HG03060 (cell line): ENCODE results near the gene LIN52.

ENCODE experiments used
- ATAC-seq: cut with Tn5 transposase; IDR thresholded peaks from one replicate; pipeline ENCODE4 v1.9.1; 2021; ENCODE audit warnings: low read depth, moderate number of reproducible peaks; ENCODE audit not compliant: unreplicated experiment

LIN52 gene

DNA sequence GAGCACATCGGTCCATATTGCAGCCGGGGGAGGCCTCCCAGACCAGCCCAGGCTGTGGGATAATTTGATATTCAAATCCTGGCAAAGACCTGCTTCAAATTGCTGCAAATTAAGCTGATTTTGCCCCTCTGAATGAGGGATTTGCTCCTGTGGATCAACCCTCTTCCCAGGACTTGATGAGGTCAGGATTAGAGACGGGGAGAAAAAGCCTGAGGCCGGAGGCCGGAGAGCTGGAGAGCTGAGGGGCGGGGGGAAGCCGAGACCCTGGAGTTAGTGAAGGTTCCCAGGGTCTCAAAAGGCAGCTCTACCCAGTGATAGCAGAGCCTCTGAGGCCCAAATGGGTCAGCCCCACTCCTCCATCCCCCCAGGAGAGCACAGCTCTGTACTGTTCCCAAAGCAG lies 137.0 kb downstream of the LIN52 start:
- no peak for ATAC-seq

DNA sequence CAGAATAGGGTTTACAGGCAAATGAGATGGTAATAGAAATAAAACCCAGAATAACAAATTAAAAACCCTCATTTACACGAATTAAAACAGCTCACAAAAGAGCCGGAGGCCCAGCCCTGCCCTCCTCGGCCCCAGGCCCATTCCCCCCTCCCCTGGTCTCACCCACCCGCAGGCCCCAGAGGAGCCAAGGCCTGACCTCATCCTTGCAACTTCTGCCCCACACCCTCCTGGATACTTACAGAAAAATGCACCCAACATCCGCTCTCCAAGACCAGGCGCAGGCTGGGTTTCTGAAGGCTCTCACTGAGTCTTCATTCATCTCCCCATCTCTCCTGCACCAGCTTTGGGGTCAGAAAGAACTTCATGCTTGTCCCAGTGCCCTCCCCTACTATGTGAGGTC lies 138.3 kb downstream of the LIN52 start:
- ATAC-seq: no peak

DNA sequence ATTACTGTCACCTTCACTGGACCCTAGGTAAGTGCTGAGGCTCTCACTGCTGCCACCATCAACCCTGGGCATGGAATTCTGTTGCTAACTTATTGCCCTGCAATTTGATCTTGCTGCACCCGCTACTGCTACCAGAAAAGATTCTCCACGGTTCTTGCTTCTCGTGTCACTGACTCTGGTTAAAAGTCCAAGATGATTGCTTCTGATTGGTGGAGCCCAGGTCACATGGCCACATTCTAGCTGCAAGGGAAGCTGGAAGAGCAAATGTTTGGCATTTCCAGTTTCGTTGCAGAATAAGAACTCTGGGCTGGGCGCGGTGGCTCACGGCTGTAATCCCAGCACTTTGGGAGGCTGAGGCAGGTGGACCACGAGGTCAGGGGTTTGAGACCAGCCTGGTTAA lies 147.0 kb downstream of the LIN52 start:
- ATAC-seq: no peak

DNA sequence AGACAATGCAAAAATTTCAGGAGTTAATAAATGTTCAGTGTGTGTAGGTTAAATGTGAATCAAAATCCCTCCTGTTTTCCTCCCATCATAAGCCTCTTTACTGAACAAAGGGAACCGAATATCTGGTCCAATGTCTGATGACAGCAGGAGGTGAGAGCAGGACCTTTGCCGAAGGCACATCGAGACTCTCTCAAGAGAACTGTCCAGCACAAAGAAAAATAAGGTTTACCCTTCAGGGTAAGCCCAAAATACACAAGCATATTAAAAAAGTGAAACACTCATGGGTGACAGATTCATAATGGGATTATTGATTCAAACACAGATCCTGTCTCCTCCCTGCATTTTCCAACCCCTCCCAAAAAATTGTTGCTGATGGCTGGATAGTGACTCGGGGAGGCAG lies 150.3 kb downstream of the LIN52 start:
- no peak for ATAC-seq

DNA sequence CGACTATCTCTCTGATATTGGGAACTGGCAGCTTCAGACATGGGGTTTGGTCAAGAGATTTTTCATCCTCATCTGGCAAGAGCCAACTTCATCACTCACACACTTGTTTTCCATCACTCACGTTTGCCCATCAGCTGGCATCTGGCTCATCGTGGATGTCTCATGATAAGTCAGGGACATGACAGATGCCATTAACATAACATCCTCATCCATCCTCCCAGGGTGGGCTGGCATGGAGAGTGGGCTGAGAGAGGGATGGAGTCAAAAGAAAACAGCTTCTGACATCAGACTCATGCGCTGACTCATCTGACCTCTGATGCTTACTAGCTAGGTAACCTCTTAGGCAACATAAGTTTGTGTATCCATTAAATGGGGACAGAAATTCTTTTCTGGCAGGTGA lies 152.7 kb downstream of the LIN52 start:
- no peak for ATAC-seq

DNA sequence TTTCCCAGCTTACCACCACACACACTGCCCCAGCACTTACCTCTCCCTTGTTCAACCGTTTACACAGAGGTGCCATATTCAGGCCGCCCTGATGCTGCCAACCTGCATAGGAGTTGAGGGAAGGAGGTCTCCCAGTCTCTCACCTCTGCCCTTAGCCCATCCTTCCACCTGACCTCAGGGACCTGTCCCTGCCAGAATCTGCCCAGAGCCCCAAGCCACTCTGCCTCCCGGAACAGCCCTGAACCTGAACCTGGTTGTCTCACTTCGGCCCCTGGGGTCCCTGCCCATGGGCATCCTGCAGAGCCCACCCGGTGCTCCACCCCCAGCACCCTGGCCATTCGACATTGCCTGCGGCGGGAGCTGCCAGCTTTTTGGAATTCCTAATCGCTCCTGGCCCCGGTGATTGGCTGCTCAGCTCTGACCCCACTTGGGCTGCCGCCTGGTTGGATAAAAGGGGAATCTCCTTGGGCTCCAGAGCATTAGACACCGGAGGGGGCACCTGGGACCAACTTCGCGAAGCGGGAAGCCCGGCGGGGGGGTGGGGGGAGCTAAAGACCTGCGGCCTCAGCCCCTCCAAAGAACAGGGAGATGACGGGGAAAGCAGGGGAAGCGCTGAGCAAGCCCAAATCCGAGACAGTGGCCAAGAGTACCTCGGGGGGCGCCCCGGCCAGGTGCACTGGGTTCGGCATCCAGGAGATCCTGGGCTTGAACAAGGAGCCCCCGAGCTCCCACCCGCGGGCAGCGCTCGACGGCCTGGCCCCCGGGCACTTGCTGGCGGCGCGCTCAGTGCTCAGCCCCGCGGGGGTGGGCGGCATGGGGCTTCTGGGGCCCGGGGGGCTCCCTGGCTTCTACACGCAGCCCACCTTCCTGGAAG lies 154.5 kb downstream of the LIN52 start, which contains the start of gene VSX2:
TSS of gene VSX2 (plus strand) at position 476 of the 874 bp plus-strand sequence. CDS start at position 589, 113 bp downstream.
- no peak for ATAC-seq

DNA sequence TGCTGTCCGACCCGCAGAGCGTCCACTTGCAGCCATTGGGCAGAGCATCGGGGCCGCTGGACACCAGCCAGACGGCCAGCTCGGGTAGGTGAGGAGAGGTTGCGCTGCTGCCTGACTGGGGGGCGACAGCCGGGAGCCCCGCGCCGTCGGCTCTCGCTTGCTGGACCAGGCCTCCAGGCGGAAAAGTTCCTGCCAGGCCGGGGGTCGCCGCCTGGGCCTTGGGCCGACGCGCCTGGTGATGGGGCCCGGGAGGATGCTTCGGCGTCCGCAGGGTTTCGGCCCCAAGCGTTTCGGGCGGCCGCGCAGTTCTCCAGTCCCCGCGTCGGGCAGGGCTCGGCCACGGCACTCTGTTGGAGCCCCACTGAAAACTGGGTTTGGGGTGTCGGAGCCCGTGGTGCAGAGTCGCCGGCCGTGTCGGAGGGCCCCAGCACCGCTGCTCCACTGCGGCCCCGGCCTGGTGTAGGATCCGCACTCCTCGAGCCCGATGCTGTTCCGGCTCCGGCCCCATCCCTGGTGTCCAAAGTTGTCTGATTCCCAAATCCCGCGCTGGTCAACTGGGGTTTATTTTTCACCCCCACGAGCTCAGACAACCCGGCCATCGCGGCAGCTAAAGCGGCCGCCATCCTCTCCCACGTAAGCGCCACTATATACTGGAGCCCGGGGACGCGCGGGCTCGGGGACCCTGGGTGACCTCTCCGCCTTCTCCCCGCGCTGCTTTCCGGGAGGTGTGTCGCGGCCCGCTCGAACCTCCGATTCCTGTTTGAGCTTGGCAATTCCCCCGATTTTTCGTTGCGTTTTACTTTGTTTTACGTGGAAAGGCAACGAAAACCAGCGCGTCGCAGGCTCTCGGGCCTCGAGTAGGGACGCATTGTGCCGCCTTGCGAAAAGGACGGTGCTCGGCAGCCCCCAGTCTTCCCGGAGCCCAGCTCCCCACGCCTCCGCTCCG lies 155.4 kb downstream of the LIN52 start:
- ATAC-seq: no peak

DNA sequence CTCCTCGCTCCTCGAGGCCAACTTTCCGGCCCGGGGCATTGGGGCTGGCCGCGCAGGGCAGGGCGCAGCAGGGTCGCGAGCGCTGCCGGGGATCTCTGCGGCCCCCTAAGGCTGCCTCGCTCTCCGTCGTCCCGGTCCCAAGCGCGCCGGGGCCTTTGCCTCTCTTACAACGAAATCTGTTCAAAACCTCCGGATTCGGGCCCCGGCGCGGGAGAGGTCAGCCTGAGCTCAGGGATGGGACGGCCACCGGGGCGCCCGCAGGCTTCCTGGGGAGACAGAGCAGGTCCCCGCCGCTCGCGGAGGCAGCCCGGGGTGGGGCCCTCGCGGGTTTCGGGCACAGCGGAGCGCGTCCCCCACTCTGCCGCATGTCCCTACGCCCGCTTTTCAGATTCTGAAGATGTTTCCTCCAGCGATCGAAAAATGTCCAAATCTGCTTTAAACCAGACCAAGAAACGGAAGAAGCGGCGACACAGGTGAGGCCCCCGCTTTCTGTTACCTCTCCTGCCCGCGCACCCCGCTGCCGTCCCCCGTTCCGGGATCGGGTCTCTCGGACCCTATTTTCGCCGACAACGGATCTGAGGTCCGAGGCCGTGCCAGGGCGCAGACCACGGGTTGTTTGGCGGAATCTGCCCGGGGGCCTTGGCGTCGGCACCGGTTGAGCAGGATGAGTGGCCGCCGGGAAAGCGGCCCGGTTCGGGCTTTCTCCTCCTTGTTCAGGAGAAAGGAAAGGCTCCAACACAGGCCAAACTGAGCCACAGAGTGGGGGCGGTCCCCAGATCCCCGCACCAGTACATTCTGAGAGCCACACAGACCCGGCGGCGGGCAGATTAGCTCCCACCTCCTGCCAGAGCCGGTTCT lies 156.3 kb downstream of the LIN52 start:
- ATAC-seq: no peak

DNA sequence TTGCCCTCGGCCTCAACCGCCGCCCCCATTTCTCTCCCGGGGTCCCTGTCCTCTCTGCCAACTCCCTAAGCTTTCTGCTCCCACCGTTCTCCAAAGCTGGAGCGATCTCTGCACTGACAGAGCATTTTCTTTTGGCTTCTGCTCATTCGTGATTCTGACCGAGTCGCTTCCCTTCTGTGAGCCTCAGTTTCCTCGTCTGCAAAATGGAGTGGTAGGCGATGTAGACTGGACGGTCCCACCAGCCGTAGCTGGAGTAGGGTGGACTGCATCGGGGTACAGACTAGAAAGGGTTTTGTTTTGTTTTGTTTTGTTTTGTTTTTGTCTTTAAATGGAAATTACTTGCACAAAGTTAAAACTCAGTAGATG lies 156.9 kb downstream of the LIN52 start:
- no peak for ATAC-seq

DNA sequence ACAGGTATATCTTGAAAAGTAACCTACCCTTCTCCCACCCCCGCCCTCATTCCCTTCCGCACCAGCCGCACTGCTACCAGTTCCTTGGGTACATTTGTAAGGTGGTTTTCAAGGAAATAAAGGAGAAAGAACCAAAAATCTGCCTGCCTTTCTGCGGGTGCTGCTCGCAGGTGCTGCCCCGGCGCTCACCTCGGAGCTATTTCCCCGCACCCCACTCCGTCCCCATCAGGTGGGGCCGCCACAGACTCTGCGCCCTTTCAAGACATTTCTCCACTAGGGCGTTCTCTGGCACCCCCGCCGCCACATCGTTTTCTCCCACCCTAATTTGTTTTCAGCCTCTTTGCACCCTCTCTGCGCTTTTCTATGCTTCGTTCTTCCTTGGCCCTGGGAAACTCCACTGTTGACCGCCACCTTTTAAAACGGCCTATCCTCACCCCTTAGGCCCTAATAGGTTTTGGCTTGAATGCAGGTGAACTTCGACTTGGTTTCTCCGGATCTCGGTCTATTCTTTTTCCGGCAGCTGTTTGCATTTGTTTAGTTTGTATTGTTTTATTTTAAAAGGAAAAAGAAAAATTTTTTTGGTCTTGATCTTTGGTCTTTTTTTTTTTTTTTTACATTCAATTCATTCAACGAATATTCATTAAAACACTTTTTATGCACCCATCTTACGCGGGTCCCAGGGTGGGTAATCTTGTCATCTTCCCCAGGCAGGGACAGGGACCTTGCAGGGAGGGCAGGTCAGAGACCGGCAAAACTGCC lies 157.4 kb downstream of the LIN52 start:
- no peak for ATAC-seq

DNA sequence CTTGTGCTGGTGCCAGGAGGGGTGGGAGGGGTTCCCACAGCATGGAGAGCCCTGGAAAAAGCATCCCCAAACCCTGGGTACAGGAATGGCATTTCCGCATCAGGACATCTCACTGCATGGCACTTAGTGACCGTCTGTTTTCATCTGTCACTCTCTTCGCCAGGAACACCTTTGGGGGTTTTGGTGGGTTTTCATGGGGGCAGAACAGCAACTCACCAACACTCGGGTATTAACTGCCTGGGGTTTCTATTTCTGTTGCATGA lies 158.0 kb downstream of the LIN52 start:
- ATAC-seq: no peak

DNA sequence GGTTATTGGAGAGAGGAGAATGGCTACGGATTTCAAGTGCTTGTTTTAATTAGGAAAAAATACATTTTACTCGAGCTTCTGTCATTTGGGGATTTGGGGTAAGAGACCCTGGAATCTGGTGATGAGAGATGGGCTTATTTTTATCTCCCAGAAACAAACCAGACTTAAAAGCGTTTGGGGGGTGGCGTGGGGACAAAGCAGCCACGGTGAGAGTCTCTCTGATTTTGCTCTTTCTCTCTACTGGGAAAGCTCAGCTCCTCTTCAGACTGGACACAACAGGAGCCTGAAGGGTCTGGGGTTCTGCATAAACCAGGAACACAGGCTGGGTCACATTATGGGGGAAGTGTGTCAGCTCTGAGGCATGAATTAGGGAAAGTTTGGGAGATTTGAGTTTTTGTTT lies 158.3 kb downstream of the LIN52 start:
- ATAC-seq: no peak

DNA sequence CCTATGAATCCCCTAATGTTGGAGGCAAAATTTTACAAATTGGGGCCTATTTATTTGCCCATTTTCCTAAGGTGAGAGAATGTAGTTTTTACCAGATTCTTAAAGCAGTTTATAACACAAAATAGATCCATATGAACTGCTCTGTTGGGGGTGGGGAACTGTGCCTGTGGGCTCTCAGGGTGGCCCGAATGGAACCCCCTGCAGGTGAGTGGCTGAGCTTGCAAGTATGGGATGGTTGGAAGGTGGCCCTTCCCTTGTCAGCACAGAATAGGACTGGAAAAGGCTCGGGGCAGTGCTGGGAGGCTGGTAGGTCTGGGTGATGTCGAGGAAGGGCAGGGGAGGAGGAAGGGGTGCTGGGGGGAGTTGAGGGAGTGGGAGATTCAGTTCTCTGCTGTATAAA lies 159.4 kb downstream of the LIN52 start:
- ATAC-seq: no peak

DNA sequence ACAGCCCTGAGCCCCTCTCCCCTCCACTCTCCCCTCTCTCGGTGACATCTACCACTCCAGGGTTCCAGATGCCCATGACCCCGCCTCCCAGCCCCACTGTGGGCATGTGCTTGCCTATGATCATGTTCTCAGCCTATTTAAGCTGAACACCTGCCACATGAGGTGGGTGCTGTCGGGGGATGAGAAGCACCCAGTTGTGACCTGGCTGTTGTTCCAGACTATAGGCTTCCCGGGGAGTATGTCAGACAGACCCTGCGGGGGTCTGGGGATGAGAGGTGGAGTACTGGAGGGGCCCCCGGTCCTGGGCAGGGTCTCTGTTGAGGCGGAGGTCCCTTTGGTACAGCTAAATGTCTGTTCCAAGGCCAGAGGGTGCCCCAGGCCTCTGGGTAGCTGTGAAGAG lies 160.5 kb downstream of the LIN52 start:
- ATAC-seq: no peak

DNA sequence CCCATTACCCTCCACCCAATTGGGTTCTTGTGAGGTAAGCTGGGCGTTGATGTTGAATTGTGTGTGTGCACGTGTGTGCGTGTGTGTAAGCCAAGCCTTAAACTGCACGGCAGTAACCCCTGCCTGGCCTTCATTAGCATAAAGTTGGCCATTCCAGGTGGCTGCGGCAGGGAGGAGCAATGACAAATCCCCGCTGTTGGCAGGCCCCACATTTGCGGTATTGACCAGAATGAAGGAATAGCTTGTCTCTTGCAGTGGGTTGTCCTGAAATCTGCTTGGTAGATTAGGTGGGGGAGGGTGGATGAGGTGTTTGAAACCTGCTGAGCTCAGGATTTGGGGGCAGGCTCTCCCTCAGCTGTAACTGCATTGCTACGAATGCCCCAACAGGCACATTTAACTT lies 161.8 kb downstream of the LIN52 start:
- no peak for ATAC-seq

DNA sequence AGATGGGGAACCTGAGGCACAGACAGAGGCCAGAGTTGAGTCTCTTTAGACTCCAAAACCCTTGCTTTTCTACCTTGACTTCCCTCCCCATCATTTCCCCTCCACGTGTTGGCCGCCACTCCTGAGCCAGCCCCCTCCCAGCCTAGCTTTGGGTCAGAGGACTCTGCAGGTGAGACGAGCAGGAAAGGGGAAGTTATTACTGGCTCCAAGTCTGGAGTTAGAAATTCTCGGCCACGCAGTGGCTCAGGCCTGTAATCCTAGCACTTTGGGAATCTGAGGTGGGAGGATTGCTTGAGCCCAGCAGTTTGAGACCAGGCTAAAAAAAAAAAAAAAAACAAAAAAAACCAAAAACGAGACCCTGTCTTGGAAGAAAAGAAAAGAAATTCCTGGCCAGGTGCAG lies 163.3 kb downstream of the LIN52 start:
- no peak for ATAC-seq

DNA sequence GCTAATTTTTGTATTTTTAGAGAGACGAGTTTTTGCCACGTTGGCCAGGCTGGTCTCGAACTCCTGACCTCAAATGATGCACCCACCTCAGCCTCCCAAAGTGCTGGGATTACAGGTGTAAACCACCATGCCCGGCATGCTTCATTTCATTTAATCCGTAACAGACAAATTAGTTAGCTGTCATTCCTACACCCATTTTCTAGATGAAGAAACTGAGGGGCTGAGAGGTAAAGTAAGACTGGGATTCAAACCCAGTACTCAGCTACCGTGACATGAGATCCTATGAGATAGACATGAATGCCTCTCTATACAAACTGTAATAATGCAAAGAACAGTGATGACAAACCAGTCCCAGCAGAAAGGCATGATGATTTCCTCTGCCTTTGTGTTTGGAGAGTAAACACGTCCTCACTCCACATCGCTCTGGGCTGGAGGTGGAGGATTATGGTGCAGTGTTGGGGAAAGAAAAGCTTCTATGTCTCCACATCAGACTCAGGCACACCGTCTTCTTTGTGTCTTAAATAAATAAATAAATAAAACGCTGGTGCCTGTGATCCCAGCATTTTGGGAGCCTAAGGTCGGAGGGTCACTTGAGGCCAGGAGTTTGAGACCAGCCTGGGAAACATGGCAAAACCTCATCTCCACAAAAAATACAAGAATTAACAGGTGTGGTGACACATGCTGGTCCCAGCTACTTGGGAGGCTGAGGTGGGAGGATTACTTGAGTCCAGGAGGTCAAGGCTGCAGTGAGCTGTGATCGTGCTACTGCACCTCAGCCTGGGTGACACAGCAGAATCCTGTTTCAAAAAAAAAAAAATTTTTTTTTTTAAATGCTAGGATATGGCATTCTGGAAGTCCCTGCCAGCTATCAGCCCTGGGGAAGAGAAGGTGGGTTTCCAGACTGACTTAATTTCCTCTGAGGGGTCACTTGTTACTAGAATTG lies 164.9 kb downstream of the LIN52 start:
- no peak for ATAC-seq
